Measurements from ENCODE around the gene CLCNKB. TPM values are rescaled to one million over a fixed set of nuclear protein-coding genes. Genes with fewer than 3 reads are reported as not detected.

CLCNKB gene
- total RNA-seq, 4 donors from 2014 or later: 0.39 to 3.1 (median 0.44) TPM; not detected in 1

DNA sequence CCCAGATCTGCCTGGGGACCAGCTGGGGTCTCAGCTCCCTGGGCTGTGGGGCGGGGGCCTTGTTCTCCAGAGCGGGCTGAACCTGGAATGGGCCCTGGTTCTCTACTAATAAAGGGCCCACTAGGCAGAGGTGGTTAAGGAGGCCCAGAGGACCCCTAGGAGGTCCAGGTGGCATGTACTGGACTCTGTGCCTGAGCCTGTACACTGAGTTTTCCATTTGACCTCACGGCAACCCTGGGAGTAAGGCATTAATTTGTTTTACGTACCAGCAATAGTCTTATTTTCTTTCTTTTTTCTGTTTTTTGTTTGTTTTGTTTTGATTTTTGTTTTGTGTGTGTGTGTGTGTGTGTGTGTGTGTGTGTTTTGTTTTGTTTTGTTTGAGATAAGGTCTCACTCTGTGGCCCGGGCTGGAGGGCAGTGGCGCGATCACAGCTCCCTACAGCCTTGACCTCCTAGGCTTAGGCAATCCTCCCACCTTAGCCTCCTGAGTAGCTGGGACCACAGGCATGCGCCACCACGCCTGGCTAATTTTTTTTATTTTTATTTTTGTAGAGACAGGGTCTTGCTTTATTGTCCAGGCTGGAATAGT lies 49.4 kb downstream of the CLCNKB start:
- peaks cover 0 to 5% (median 0%) of the 10 kb centered on the region in 4 donors for H3K4me1 ChIP-seq
- TF ChIP-seq POLR2A (IDR thresholded peaks at IDR 0.05): no peak
- no peak for TF ChIP-seq CTCF (IDR thresholded peaks at IDR 0.05)
- TF ChIP-seq EP300 (IDR thresholded peaks at IDR 0.05): no peak
- no peaks in the 10 kb centered on the region for H3K9me3 ChIP-seq
- H3K27me3 ChIP-seq: no peaks in the 10 kb centered on the region
- H3K4me3 ChIP-seq: no peak overlapping the region
- DNase-seq (ENCODE audit: low spot score in 2 of 2): no peak
- 84 to 92% methylated on average over 9 of the region's 9 CpGs for WGBS, 2 donors
- H3K36me3 ChIP-seq: no peaks in the 10 kb centered on the region
- no peak overlapping the region for H3K27ac ChIP-seq

DNA sequence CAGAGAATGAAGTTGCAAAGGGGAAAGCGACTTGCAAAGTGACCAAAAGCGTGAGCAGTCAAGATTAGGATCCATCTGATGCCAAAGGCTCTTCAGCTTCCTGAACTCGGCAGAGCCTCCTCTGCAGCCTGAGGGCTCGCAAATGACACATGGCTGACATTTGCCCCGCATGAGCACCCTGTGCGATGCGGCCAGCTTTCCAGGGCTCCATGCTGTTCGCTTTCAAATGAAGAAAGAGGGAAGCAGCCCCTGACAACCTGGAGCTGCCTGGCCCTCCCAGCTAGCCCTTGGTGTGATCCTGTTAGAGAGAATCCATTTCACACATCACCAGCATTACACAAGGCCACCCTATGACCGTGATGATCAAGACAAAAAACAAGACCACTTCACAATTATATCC lies 50.0 kb downstream of the CLCNKB start:
- 63 to 67% methylated on average over 9 of the region's 9 CpGs for WGBS, 2 donors
- Histone ChIP-seq H3K27me3 (no peaks in the 10 kb centered on the region), H3K27ac (no peak overlapping the region), H3K9me3 (no peaks in the 10 kb centered on the region), H3K4me1 (no peaks in the 10 kb centered on the region), H3K4me3 (no peak overlapping the region), H3K36me3 (no peaks in the 10 kb centered on the region)
- TF ChIP-seq CTCF (IDR thresholded peaks at IDR 0.05) (no peak), POLR2A (IDR thresholded peaks at IDR 0.05) (no peak), EP300 (IDR thresholded peaks at IDR 0.05) (no peak)
- DNase-seq (ENCODE audit: low spot score in 2 of 2): no peak

DNA sequence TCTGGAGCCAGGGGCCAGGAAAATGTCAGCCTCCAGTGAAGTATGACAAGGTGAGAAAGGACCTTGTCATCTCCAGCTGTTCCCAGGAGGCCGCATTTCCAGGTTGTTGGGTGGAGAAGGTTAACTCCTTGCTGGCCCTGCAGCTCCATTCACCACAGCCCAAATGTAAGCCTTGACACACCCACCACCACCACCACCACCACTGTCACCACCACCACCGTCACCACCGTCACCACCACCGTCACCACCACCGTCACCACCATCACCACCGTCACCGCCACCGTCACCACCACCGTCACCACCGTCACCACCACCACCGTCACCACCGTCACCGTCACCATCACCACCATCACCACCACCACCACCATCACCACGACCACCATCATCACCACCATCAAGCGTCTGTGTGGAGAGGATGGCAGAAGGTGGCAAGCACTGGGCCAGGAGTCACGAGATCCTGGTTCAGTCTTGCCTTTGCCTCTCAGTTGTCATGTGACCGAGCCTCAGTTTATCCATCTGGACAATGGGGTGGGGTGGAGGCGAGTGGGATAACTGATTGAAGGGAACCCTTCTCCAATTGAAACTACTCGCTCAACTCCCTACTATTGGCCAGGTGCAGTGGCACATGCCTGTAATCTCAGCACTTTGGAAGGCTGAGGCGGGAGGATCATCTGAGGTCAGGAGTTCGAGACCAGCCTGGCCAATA lies 51.0 kb downstream of the CLCNKB start:
- H3K27me3 ChIP-seq: no peaks in the 10 kb centered on the region
- 88 to 94% methylated on average over 21 of the region's 21 CpGs for WGBS, 2 donors
- TF ChIP-seq CTCF (IDR thresholded peaks at IDR 0.05) (no peak), EP300 (IDR thresholded peaks at IDR 0.05) (no peak), POLR2A (IDR thresholded peaks at IDR 0.05) (no peak)
- no peaks in the 10 kb centered on the region for H3K36me3 ChIP-seq
- no peak for DNase-seq (ENCODE audit: low spot score in 2 of 2)
- H3K4me1 ChIP-seq: no peaks in the 10 kb centered on the region
- H3K9me3 ChIP-seq: no peaks in the 10 kb centered on the region
- no peak overlapping the region for H3K27ac ChIP-seq
- H3K4me3 ChIP-seq: no peak overlapping the region

- Histone ChIP-seq H3K4me3 (no peak overlapping the region), H3K9me3 (no peaks in the 10 kb centered on the region), H3K27ac (no peak overlapping the region), H3K36me3 (no peaks in the 10 kb centered on the region), H3K4me1 (no peaks in the 10 kb centered on the region), H3K27me3 (no peaks in the 10 kb centered on the region)
- 80 to 84% methylated on average over 7 to 9 of the region's 9 CpGs for WGBS, 2 donors
- TF ChIP-seq POLR2A (IDR thresholded peaks at IDR 0.05) (no peak), EP300 (IDR thresholded peaks at IDR 0.05) (no peak), CTCF (IDR thresholded peaks at IDR 0.05) (no peak)
- DNase-seq (ENCODE audit: low spot score in 2 of 2): no peak
Measured at GRCh38 chr1:16095447-16095846, 51.9 kb downstream of the CLCNKB start.

- no peaks in the 10 kb centered on the region for H3K27me3 ChIP-seq
- WGBS, 2 donors: 94 to 100% methylated on average over 1 of the region's 1 CpG
- no peaks in the 10 kb centered on the region for H3K9me3 ChIP-seq
- no peak overlapping the region for H3K4me3 ChIP-seq
- H3K4me1 ChIP-seq: peaks cover 0 to 8% (median 0%) of the 10 kb centered on the region in 4 donors
- TF ChIP-seq CTCF (IDR thresholded peaks at IDR 0.05) (no peak), POLR2A (IDR thresholded peaks at IDR 0.05) (no peak), EP300 (IDR thresholded peaks at IDR 0.05) (no peak)
- no peak for DNase-seq (ENCODE audit: low spot score in 2 of 2)
- H3K36me3 ChIP-seq: no peaks in the 10 kb centered on the region
- peak overlapping the region in 1 of 4 donors; percentile 31 for H3K27ac ChIP-seq
Measured at GRCh38 chr1:16099412-16099811, 55.8 kb downstream of the CLCNKB start.
